IMR-90 (cell line): ENCODE data around the gene IL1RAP. TPM values are rescaled to one million over a fixed set of nuclear protein-coding genes. Genes with fewer than 3 reads are reported as not detected.

Source experiments
- ATAC-seq: fragments of 200-7000 bp; cut with Tn5 transposase; 2 replicates; pipeline ENCODE4 v1.9.1; 2020; ENCODE audit warnings: low read depth, mild to moderate bottlenecking, moderate library complexity
- BruUV-seq: library from RNA; stranded (reverse); fragments of 400-500 nt; replicated peaks from 2 replicates; lab custom pipeline; 2021; lab: Mats Ljungman, UMichigan
- CTCF ChIA-PET: fragments of 300-600 bp; formaldehyde crosslinking; extraction: SDS; loops from one replicate; lab custom pipeline; 2021; ENCODE audit warnings: antibody characterized with exemption; lab: Yijun Ruan, JAX
- POLR2A ChIA-PET: fragments of 300-600 bp; sonication (Branson Sonifier 250); formaldehyde crosslinking; loops from one replicate; lab custom pipeline; 2022; ENCODE audit warnings: antibody characterized with exemption; ENCODE audit not compliant: unreplicated experiment; lab: Charles Lee
- DNase-seq: peaks from one replicate; pipeline ENCODE4 v3.0.0; 2013
- H2AFZ ChIP-seq: replicated peaks from 2 replicates; pipeline ENCODE3; 2013; ENCODE audit warnings: low read length, mild to moderate bottlenecking; ENCODE audit not compliant: poor library complexity
- H2AK5ac ChIP-seq: 2 replicates; pipeline ENCODE4 v1.6.1; 2013; ENCODE audit warnings: low read depth, low read length, inconsistent platforms
- H2AK9ac ChIP-seq: replicated peaks from 2 replicates; pipeline ENCODE3; 2013; ENCODE audit warnings: mild to moderate bottlenecking, low read depth, low read length, moderate library complexity; ENCODE audit not compliant: poor library complexity
- H2BK120ac ChIP-seq: 2 replicates; pipeline ENCODE4 v1.6.1; 2013; ENCODE audit warnings: low read depth, low read length, inconsistent platforms
- H2BK15ac ChIP-seq: 3 replicates; pipeline ENCODE4 v1.6.1; 2013; ENCODE audit warnings: low read depth, low read length, inconsistent platforms
- H2BK20ac ChIP-seq: 2 replicates; pipeline ENCODE4 v1.6.1; 2013; ENCODE audit warnings: low read depth, mild to moderate bottlenecking, inconsistent platforms, low read length, moderate library complexity
- H2BK5ac ChIP-seq: 2 replicates; pipeline ENCODE4 v1.6.1; 2013; ENCODE audit warnings: mild to moderate bottlenecking, low read depth, low read length, inconsistent platforms; ENCODE audit not compliant: poor library complexity, severe bottlenecking
- H3K14ac ChIP-seq: replicated peaks from 2 replicates; pipeline ENCODE4 v1.6.1; 2013; ENCODE audit warnings: low read depth, low read length, inconsistent platforms
- H3K18ac ChIP-seq: 2 replicates; pipeline ENCODE4 v1.6.1; 2013; ENCODE audit warnings: low read depth, low read length, control low read depth
- H3K23ac ChIP-seq: 2 replicates; pipeline ENCODE4 v1.6.1; 2013; ENCODE audit warnings: low read depth, low read length, inconsistent platforms
- H3K27ac ChIP-seq: 2 replicates; pipeline ENCODE4 v1.5.1; 2013; ENCODE audit warnings: mild to moderate bottlenecking, control low read depth, low read length; ENCODE audit not compliant: insufficient read depth
- H3K27me3 ChIP-seq: 2 replicates; pipeline ENCODE4 v1.6.1; 2013; ENCODE audit warnings: low read length; ENCODE audit not compliant: control insufficient read depth, insufficient read depth
- H3K36me3 ChIP-seq: 2 replicates; pipeline ENCODE4 v1.6.1; 2013; ENCODE audit warnings: low read length, mixed read lengths; ENCODE audit not compliant: control insufficient read depth, insufficient read depth
- H3K4ac ChIP-seq: 2 replicates; pipeline ENCODE4 v1.6.1; 2013; ENCODE audit warnings: low read depth, low read length, inconsistent platforms
- H3K4me1 ChIP-seq: 2 replicates; pipeline ENCODE4 v1.6.1; 2013; ENCODE audit warnings: low read length, mixed read lengths; ENCODE audit not compliant: control insufficient read depth, insufficient read depth
- H3K4me2 ChIP-seq: 2 replicates; pipeline ENCODE4 v1.6.1; 2013; ENCODE audit warnings: low read depth, mild to moderate bottlenecking, control low read depth, low read length, moderate library complexity
- H3K4me3 ChIP-seq: 2 replicates; pipeline ENCODE4 v1.5.1; 2013; ENCODE audit warnings: low read depth, mild to moderate bottlenecking, control low read depth, low read length, moderate library complexity; ENCODE audit not compliant: insufficient read depth
- H3K56ac ChIP-seq: 2 replicates; pipeline ENCODE4 v1.6.1; 2013; ENCODE audit warnings: low read length, inconsistent platforms; ENCODE audit not compliant: insufficient read depth; ENCODE audit errors: extremely low read depth
- H3K79me1 ChIP-seq, 2 experiments: 2 replicates each; pipeline ENCODE4 v1.6.1; 2013; ENCODE audit warnings: low read length in 2 of 2, inconsistent platforms in 1 of 2, low read depth in 1 of 2
- H3K9ac ChIP-seq: 2 replicates; pipeline ENCODE4 v1.6.1; 2013; ENCODE audit warnings: low read depth, low read length, control low read depth
- H3K9me1 ChIP-seq: 2 replicates; pipeline ENCODE4 v1.6.1; 2013; ENCODE audit warnings: low read length, inconsistent platforms; ENCODE audit not compliant: insufficient read depth
- H3K9me3 ChIP-seq: 2 replicates; pipeline ENCODE4 v1.6.1; 2013; ENCODE audit warnings: low read length; ENCODE audit not compliant: control insufficient read depth, insufficient read depth
- H4K20me1 ChIP-seq: 2 replicates; pipeline ENCODE4 v1.6.1; 2013; ENCODE audit warnings: low read length, inconsistent platforms; ENCODE audit not compliant: insufficient read depth
- H4K5ac ChIP-seq: 2 replicates; pipeline ENCODE4 v1.6.1; 2013; ENCODE audit warnings: mild to moderate bottlenecking, low read depth, low read length, control low read depth
- H4K8ac ChIP-seq, 2 experiments: 2 replicates each; pipeline ENCODE4 v1.6.1; 2013; ENCODE audit warnings: low read depth in 2 of 2, low read length in 2 of 2, control low read depth in 1 of 2, inconsistent platforms in 1 of 2
- H4K91ac ChIP-seq: 2 replicates; pipeline ENCODE4 v1.6.1; 2013; ENCODE audit warnings: low read depth, low read length, inconsistent platforms; ENCODE audit not compliant: insufficient read depth
- dilution Hi-C: fragments of 300-500 bp; cut with HindIII; formaldehyde crosslinking; loops from one replicate; pipeline ENCODE4 v1.14.3; 2018; ENCODE audit warnings: low sequenced_read_pairs; ENCODE audit not compliant: unreplicated experiment
- in situ Hi-C: fragments of 300-500 bp; cut with MboI; formaldehyde crosslinking; loops from 3 replicates; pipeline ENCODE4 v1.14.3; 2019; ENCODE audit warnings: low sequenced_read_pairs, inconsistent platforms, mixed read lengths
- intact Hi-C: fragments of 100-400 bp; cut with micrococcal nuclease; formaldehyde crosslinking; loops from 2 replicates; pipeline ENCODE4 v1.10.0; 2022
- polyA plus RNA-seq, 3 experiments: library from polyadenylated mRNA; depleted of rRNA; stranded (reverse); fragments of >200 nt; gene quantifications; 2 replicates each; pipeline ENCODE4 v1.2.3, GENCODE V29; 2012; ENCODE audit warnings: low replicate concordance in 1 of 3
- total RNA-seq: library from RNA; depleted of rRNA; stranded (reverse); fragments of >200 nt; gene quantifications from 2 replicates; pipeline ENCODE4 v1.2.3, GENCODE V29; 2012
- TF ChIP-seq, protein P1 (sequence below): conservative IDR thresholded peaks from 2 replicates; pipeline ENCODE4 v1.5.1; 2012; ENCODE audit warnings: mild to moderate bottlenecking, low read depth, low read length, improper control_type of control experiment
- TF ChIP-seq, protein P2 (sequence below): fragments of 150-350 bp; IDR thresholded peaks from 2 replicates; pipeline ENCODE4 v1.6.1; 2017; ENCODE audit warnings: mild to moderate bottlenecking, antibody characterized with exemption, low read length, low read depth

IL1RAP gene
- total and polyA plus RNA-seq, 2 of the 4 experiments (the other 2 are of a cell fraction), result 8.3 to 11.3 TPM

DNA sequence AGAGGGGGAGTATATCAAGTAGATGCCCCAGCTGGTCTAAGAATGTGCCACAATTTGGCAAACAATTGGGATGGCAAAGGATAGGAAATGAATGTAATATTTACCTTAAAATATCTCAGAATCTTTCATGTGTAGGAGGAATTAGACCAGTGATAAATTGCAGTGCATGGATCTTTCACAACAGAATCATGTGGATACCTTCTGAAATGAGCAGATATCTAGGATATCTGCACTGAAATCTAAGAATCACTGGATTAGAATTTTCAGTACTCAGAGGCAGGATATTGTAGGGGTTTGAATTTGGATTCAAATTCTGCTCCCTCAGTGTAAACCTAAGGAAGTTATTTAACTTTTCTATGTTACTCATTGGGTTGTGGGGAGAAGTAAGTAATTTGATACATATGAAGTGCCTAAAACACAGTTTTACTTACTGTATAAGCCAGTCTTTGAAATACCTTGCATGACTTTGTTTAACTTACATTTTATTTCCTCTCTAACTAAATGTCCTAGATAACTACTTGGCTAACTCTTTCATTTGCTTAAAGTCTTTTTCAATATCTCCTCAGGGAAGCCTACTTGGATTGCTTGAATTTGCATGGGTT lies 8.8 kb downstream of the IL1RAP start:
- peaks cover 15 to 22% of the 10 kb centered on the region in 2 experiments for H3K79me1 ChIP-seq
- H2BK20ac ChIP-seq, result no peak overlapping the region
- H2AFZ ChIP-seq, result no peak overlapping the region
- peak overlapping the region; percentile 7 for H2BK5ac ChIP-seq
- H2BK120ac ChIP-seq, result no peak overlapping the region
- H2BK15ac ChIP-seq, result no peak overlapping the region
- H3K9ac ChIP-seq, result no peak overlapping the region
- TF ChIP-seq, protein P1, sequence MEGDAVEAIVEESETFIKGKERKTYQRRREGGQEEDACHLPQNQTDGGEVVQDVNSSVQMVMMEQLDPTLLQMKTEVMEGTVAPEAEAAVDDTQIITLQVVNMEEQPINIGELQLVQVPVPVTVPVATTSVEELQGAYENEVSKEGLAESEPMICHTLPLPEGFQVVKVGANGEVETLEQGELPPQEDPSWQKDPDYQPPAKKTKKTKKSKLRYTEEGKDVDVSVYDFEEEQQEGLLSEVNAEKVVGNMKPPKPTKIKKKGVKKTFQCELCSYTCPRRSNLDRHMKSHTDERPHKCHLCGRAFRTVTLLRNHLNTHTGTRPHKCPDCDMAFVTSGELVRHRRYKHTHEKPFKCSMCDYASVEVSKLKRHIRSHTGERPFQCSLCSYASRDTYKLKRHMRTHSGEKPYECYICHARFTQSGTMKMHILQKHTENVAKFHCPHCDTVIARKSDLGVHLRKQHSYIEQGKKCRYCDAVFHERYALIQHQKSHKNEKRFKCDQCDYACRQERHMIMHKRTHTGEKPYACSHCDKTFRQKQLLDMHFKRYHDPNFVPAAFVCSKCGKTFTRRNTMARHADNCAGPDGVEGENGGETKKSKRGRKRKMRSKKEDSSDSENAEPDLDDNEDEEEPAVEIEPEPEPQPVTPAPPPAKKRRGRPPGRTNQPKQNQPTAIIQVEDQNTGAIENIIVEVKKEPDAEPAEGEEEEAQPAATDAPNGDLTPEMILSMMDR, result no peak
- TF ChIP-seq, protein P2, sequence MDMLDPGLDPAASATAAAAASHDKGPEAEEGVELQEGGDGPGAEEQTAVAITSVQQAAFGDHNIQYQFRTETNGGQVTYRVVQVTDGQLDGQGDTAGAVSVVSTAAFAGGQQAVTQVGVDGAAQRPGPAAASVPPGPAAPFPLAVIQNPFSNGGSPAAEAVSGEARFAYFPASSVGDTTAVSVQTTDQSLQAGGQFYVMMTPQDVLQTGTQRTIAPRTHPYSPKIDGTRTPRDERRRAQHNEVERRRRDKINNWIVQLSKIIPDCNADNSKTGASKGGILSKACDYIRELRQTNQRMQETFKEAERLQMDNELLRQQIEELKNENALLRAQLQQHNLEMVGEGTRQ, result no peak
- H3K27me3 ChIP-seq, result no peaks in the 10 kb centered on the region
- peak; percentile 31 for DNase-seq
- H3K27ac ChIP-seq, result no peak overlapping the region
- peak overlapping the region; percentile 78; the same call in 1 of the 2 replicates for H3K18ac ChIP-seq
- intact Hi-C loops (no loop called here), in situ Hi-C loops (loop anchor here (5.0 kb wide), 1 partner anchor 175 kb away; no protein-coding TSS in a partner anchor), dilution Hi-C loops (no loop called here)
- H4K8ac ChIP-seq, result no peak overlapping the region
- H2AK5ac ChIP-seq, result no peak overlapping the region; the same call in 1 of the 2 replicates
- H3K36me3 ChIP-seq, result no peaks in the 10 kb centered on the region
- H3K9me1 ChIP-seq, result no peaks in the 10 kb centered on the region
- no peak overlapping the region for H3K23ac ChIP-seq
- no peak overlapping the region for H2AK9ac ChIP-seq
- ChIA-PET POLR2A (no interaction called here), CTCF (interaction anchor here (0.7 kb wide), 2 partner anchors 131 to 343 kb away, joined by 3 to 5 read pairs; no protein-coding TSS in a partner anchor)
- no peak overlapping the region for H3K14ac ChIP-seq
- H3K4me1 ChIP-seq, result peaks cover 8% of the 10 kb centered on the region
- no TSS peak for BruUV-seq
- H4K20me1 ChIP-seq, result no peaks in the 10 kb centered on the region
- peak overlapping the region; percentile 80; the same call in 1 of the 2 replicates for H3K4me2 ChIP-seq
- ATAC-seq, result peak; percentile 78
- no peak overlapping the region for H3K56ac ChIP-seq
- no peak overlapping the region for H4K5ac ChIP-seq
- H3K4ac ChIP-seq, result no peak overlapping the region
- H3K4me3 ChIP-seq, result no peak overlapping the region
- no peaks in the 10 kb centered on the region for H3K9me3 ChIP-seq
- H4K91ac ChIP-seq, result no peak overlapping the region
